ENCODE data around the gene CELSR1.

CELSR1 gene

DNA sequence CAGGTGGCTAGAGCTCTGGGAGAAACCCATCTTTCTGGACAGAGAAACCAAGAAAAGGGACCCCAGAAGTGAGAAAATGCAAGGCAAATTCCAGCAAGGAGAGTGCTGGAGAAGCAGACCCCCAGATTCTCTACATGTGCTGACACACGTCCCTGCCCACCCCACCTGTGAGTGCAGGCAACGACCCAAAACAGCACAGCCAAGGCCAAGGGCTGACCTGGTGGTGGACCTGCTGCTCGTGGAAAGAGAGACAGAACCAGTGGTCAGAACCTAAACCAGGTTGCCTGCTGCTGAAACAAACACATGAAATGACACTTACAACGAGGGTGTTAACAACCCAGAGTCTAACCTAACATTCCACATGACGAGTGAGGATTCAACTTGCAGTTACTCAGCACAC lies 177.3 kb downstream of the CELSR1 start:
- no peak for DNase-seq

DNA sequence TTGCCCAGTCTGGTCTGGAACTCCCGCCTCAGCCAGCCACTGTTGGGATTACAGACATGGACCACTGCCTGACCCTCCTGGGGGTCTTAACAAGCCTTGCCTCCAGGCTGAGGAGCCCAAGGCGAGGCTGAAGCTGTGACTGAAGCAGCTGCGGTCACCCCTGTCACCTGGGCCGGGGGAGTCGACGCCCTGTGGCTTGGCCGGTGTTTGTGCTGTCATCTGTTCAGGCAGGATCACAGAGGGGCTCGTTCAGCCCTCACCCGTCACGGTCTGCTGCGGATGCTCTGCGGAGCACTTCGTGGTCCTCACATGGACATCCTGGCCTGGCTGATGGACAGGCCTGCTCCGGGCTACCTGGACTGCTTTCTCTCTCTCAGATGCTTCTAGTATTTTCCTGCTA lies 178.1 kb downstream of the CELSR1 start:
- DNase-seq: no peak

DNA sequence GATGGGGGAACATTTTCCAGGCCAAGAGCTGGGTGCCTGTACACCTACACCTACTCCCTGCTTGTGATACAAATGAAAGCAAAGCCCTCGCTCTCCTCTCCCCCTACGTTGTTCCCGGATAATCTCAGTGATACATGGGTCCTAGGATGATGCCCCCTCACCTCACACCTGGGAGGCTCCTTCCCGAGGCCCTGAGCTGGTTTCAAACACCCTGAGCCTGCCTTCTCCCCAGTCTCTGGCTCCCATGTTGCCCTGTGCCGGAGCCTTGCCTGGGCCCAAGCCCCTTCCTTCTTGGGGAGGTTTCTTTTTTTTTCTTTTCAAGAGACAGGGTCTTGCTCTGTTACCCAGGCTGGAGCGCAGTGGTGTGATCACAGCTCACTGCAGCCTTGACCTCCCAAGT lies 178.7 kb downstream of the CELSR1 start:
- DNase-seq: no peak

DNA sequence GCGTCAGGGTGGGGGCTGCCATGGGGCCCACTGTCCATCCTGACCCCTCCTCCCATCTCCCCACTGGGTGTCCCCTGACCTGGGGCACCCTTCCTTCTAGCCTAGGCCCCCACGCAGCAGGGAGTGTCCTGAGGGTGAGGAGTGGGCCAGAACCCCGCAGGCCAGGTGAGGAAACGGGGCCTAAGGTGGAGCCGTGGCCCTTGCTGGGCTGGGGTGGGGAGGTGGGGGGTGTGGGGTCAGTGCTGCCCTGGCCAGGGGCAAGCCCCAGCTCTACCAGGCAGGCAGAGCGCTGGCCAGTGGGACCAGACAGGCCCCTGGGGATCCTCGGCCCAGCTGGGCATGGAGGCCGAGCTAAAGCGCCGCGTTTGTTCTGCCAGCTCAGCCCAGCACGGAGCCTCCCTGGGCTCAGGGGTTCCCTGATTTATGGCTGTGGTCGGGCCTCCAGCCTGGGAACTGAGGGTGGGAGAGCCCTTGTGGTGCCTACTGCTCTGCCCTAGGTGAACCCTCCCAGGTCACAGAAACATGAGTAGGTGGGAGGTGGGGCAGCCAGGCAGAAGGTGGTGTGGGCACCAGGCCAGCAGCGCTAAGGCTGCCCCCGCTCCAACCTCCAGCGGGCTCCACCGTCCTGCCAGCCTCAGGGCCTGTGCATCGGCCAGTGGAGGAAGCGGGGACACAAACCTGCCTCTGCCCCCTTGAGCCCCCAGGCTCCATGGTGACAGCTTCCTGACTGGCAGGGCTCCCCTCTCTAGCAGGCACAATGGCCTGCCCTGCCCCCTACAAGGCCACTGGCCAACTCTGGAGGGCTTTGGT lies 179.5 kb downstream of the CELSR1 start:
- no peak for DNase-seq

DNA sequence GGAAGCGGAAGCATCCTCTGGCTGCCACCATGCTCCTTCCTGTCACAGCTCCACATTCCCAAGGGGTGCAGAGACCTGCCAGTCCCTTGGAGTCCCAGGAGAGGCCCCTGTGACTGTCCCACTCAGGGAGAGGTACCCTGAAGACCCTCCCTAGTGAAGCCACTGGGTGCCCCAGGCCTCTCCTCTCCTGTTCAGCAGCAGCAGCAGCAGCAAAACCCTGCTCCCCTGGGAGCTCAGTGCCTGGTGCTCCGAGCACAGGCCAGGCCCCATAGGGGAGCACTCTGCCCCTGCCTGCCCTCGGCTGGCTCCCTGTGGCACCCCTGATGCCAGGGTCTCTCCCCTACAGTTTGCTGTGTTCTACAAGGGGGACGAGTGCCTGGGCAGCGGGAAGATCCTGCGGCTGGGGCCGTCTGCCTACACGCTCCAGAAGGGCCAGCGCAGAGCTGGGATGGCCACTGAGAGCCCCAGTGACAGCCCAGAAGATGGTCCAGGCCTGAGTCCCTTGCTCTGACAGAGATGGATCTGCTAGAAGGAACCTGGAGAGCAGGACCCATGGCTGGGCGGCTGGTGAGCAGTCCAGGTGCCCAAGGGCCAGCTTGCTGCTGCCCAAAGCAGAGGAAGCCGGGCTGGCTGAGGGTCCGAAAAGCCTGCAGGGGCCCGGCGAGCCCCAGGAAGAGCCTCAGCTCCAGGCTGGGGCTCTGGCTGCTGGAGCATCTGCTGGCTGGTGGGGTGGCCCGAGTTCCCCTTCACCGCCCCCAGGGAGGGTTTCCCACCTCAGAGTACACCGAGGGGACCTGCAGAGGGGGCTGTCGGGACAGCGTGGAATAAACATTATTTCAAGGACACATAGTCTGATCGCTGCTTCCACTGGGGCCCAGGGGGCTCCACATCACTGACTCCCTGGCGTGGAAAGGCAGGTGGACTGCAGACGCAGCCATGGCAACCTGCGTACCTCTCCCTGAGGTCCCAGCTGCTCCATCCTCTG lies 180.6 kb downstream of the CELSR1 start:
- no peak for DNase-seq

DNA sequence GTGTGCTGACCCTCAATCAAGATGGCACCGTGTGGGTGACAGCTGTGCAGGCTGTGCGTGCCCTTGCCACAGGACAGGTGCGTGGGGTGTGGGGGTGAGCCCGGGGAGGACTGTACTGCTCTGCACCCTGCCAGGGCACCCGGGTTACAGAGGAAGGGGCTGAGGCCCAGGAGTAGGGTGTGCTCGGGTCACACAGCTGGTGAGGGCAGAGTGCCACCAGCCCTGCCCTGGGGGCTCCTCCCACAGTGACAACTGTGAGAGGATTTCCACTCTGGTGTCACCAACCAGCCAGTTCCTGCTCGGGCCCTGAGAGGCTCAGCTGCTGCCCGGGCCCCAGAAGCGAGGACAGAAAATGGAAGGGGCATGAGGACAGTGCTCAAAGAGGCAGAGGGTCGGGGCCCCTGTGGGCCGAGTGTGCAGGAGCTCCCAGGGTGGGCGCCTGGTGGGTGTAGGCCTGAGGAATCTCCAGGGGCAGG lies 181.4 kb downstream of the CELSR1 start:
- DNase-seq: no peak

DNA sequence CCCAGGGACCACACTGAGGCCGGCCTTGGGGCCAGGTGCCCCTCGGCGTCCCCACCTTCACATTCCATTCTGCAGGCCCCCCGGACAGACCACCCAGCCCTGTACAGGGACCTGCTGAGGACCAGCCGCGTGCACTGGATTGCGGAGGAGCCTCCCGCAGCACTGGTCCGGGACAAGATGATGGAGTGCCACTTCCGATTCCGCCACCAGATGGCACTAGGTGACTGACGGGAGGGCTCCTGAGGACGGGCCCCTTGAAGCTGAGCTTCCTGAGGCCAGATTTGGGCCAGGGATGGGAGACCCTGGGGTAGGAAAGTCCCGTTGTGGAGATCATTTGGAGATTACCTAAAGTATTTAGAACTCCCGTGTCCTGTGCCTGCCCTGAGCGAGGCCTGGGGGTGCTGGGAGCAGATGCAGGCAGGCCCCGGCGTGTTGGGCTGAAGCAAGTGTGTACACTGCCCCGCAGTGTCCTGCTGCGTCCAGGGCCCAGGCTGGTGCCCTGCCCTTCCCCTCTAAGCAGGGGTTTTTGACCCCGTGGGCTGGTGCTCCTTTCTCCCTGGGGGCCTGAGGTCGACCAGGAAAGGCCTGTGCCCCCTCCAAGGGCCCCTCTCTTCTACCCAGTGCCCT lies 181.9 kb downstream of the CELSR1 start:
- no peak for DNase-seq

DNA sequence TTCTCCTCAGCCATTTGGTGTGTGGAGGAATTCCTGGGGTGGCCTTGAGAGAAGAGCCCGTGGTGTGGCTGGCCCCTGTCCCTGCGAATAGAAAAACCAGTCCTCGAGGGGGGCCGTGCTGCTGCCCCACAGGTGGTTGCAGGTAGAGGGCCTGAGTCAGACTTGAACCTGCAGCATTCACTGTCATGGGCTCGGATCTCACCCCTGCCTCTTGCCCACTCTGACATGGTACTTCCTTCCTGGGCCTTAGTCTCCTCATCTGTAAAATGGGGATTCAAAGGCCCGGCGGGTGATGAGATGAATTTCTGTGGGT lies 182.5 kb downstream of the CELSR1 start:
- no peak for DNase-seq

DNA sequence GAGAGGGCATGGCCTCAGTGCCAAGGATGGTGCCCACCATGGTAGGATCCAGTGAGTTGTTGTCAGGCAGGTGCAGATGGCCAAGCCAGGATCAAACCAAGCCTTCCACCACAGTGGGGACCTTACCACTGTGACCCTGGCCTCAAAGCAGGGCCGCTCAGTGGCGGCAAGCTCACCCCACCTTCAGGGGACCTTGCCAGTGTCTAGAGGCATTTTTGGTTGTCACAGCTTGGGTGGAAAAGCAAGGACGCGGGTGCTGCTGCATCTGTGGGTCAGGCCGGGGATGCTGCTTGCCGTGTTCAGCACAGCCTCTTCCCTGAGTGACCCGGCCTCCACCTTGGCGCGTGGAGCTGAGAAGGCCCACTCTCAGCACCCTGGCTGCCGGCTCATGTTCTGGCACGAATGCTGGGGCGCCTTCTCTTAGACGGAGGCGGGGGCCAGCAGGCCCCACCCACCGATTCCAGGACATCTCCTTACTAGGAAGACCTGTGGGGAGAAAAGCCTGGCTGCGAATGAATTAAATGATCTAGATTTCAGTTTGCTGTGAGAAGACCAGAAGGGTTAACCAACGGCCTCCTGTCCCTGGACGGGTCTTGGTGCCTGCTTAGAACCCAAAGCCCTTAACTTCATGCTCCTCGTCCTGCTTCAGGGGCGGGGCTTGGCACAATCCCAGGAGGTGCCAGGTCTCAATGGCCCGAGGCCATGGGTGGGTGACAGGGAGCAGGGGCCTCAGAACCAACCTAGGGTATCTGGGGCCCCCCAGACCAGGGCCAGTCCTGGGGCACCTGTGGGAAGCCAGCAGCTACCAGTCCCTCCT lies 183.0 kb downstream of the CELSR1 start:
- no peak for DNase-seq

DNA sequence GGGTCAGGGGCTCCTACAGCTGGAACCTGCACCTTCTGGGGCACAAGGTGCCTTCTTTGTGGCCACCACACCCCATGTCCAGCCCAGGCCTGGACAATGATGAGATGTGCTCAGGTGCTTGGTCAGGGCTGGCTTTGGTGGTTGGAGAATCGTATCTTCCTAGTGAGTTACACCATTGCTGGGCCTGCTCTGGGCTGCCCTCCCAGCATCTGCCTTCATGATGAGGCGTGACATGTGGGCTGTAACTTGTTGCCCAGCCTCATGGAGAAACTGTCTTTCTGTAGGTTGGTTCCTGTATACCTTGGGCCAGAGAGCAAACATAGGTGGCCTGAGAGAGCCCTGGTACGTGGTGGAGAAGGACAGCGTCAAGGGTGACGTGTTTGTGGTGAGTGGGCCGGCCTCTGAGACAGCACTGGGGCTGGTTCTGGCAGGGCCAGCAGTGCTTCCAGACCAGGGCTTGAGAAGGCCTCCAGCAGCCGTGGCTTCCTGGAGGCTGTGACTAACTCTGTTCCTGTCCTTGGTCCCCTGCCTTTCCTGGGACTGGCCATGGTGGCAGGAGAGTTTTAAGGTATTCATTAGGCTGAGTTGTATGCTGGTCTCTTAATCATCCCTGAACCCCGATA lies 183.8 kb downstream of the CELSR1 start:
- no peak for DNase-seq

DNA sequence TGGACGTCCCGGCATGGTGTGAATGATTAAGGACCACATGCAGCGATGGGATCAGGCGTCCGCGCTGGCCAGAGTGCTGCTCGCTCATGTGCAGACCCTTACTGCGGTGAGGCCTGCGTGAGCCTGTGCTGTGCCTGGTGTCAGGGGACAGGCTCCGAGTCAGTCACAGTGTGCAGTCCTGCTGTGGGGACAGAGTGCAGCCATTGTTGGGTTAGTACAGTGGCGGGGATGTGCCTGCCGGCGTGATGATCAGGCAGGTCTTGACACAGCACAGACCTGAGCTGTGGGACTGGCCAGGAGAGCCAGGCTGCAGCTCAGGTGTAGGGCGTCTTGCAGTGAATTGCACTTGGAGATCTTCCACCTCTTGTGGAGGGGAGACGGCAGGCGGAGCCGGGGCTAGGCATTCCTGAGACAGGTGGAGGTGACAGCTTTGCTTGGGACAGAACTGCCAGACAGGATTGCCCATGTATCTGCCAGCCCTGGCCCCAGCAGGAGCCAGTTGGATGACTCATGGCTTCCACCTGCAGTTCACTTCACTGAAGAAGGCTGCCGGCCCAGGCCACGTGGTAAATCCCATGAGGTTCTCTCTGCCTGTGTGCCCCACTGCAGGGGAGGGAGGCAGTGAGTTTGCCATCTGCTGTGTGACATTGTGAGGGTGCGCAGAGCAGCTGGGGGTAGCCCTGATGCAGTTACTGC lies 184.6 kb downstream of the CELSR1 start:
- no peak for DNase-seq

DNA sequence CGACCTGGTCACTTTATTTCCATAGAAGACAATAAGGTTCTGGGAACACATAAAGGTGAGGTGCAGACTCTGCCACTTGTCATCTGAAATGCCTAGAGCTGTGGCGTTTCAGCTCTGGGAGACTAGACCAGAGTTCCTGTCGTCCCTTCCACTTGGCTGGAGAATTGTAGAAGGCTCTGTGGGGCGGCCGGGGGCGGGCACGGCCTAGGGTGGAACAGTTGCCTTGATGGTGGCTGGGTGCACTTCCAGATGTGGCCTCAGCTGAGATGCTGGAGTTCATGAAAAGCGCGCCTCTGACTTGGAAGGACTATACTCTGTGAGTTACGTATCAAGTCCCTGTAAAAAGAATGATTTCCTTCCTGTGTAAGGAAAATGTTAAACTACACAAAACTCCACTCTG lies 185.1 kb downstream of the CELSR1 start:
- no peak for DNase-seq

DNA sequence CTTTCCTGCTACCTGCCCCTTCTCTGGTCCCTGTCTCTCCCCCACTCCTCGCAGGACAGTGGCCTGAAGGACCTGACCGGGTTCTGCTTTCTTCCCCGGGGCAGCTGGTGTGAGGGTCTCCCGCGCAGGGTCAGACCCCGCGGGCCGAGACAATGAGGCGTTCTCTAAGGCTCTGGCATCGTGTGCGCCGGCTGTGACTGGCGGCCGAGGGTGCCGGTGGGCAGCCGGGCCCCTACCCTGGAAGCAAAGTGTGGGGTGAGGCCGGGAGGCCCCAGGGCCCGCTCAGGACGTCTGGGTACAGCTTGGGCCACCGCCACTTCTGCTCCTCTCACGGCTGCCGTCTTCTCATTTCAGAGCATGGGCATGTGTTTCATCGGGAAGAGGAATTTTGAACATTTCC lies 185.7 kb downstream of the CELSR1 start:
- no peak for DNase-seq

DNA sequence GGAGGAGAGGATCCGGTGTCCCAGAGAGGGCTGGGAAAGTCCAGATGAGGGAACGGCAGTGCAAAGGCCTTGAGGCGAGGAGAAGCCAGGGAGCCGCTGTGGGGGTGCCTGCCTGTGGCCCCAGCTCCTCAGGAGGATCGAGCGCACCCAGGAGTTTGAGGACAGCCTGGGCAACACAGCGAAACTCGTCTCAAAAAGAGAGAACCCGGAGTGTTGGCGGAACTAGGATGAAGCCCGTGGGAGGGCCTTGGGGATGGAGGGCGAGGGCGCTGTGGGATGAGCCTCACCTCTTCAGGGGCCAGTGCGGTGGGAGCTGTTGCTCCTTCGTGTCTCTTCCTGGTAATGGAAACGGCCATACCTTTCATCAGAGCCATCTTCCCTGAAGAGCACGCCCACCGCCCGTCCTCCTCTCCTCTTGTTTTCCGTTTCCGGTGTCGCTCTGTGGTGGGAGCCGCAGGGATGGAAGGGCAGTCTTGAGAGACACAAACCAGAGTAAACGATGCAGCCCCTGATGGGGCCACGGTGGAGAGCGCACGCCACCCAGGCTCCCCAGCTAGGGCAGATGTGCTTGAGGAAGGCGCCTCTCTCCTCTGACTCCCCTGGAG lies 186.2 kb downstream of the CELSR1 start:
- DNase-seq: no peak

DNA sequence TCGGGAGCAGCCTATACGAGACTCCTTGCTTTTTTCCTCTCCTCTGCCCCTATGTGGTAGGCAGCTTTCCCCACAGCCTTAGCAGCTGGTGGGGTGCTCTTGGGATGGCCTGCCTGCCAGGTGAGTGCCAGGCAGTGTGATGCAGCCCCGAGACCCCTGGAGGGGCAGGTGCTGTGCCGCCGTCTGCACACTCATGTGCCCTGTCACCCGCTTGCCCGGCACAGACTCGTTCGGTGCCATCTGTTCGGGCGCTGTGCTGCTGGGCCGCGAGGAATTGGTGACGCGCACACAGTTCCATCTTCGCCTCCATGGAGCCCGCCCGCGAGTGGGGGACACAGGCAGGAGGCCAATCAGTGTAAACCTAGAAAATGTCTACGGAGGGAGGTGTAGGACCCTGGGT lies 186.8 kb downstream of the CELSR1 start:
- DNase-seq: no peak

DNA sequence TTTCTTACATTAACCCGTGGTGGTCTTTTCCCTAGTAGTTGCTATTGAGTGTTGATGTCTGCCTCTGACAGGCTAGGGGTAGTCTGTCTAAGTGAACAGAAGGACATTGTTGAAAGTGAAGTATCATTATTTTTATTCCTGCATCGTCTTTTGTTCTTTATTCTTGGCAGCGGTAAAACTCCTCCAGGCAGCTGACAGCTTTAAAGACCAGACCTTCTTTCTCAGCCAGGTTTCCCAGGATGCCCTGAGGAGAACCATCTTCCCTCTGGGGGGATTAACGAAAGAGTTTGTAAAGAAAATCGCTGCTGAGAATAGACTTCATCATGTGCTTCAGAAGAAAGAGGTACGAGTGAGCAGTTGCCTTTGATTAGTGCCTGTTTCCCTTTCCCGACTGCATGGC lies 187.3 kb downstream of the CELSR1 start:
- no peak for DNase-seq

DNA sequence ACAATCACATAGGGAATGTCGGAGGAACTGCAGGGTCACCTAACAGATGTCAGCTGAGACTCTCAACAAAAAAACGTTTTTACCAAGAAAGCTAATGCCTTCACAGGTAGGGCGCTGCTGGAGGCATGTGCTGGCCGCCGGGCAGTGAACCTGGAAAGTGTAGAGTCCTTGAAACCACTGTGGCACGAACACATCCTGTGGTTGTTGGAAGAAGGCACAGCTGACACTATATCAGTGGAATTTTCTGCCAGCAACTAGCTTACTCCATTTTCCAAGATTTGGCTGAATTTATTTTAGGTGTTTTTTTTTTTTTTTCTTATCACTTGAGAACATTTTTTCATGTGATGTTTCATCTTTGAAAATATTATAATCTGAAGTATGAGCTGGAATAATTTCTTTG lies 187.7 kb downstream of the CELSR1 start:
- no peak for DNase-seq

DNA sequence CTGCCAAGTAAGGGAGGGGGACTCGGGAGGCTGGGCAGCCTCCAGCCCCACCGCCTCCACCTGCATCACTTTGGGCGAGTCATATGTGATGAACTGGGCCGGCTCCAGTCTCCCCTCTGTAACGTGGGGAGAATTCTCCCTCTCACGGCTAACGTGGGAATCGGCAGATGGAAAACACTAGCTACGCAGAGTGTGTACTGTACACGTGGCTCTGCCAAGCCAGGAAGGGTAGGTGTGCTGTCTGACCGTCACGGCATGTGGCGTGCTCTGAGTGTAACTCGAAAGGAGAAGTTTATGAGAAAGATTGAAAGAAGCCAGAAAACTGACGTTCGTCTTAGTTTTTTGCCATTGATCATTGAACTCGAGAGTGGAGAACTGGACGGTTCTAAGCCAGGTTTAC lies 188.2 kb downstream of the CELSR1 start:
- no peak for DNase-seq

DNA sequence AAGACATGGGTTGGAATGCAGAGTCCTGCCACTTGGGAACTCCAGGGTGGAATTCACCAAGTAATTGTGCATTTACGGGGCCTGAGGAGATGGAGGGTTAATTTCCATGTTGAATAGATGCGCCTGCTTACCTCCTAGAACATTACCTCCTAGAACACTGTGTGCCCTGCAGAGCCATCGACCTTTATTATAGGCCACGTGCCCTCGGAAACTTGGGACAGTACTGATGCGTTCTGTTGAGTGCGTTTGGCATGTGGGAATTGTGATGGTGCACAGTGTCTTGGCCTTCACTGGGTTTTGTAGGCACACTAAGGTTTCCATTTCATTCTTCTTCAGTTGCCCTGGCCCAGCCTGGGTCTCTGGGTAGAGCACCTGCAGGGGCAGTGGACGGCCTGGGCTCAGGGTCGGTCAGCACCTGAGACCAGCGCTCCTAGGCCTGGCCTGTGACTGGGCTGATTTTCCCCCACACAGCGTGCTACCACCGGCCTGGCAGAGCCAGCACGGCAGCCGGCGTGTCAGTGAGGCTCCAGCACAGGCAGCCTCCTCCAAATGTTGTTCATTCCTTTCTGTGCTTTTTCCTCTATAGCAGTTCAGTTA lies 189.2 kb downstream of the CELSR1 start:
- no peak for DNase-seq

DNA sequence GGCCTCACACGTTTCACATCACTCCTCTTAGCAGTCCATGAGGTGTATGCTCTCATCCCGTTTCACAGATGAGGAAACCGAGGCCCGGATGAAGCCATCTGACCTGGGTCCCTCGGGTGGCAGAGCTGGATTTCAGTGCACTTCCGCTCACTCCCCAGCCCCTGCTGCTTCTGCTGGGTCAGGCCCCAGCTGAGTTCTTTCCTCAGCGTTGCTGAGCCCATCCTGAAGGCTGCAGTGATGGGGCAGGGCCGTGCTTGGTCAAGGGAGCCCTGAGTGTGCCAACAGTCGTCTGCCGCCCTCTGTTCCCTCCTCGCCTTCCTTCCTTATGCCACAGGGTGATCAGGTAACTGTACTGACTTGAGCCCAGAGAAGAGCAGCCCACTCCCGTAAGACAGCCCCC lies 189.8 kb downstream of the CELSR1 start:
- no peak for DNase-seq

All from NCI-H187 (cell line).